ENCODE measurements around the gene ELFN2.
"Not testable (repeated sequence)": the region's sequence is repeated elsewhere in the genome, so short reads cannot be mapped to it uniquely, and the experiment has no call there.

The ELFN2 gene

GRCh38 chr22:37335806-37336199 lies 91.5 kb downstream of the ELFN2 start:
- DNase-seq (ENCODE audit: low read depth), result no peak

GRCh38 chr22:37334859-37335805 lies 92.1 kb downstream of the ELFN2 start:
- DNase-seq (ENCODE audit: low read depth), result no peak

GRCh38 chr22:37334461-37334858 lies 92.8 kb downstream of the ELFN2 start:
- DNase-seq (ENCODE audit: low read depth), result no peak

GRCh38 chr22:37333724-37334460 lies 93.4 kb downstream of the ELFN2 start:
- no peak for DNase-seq (ENCODE audit: low read depth)

GRCh38 chr22:37331856-37332536 lies 95.3 kb downstream of the ELFN2 start:
- no peak for DNase-seq (ENCODE audit: low read depth)

GRCh38 chr22:37331034-37331428 lies 96.2 kb downstream of the ELFN2 start:
- peak; percentile 70 for DNase-seq (ENCODE audit: low read depth)

GRCh38 chr22:37330200-37331033 lies 96.9 kb downstream of the ELFN2 start:
- DNase-seq (ENCODE audit: low read depth), result peak; percentile 96

GRCh38 chr22:37329238-37330140 lies 97.8 kb downstream of the ELFN2 start:
- peak; percentile 68 for DNase-seq (ENCODE audit: low read depth)

- not testable (repeated sequence) for DNase-seq (ENCODE audit: low read depth)
Measured at GRCh38 chr22:37328538-37329237, 98.6 kb downstream of the ELFN2 start.

- peak; percentile 90 for DNase-seq (ENCODE audit: low read depth)
Measured at GRCh38 chr22:37328017-37328416, 99.3 kb downstream of the ELFN2 start.

- DNase-seq (ENCODE audit: low read depth), result no peak
Measured at GRCh38 chr22:37326726-37327125, 100.6 kb downstream of the ELFN2 start.

GRCh38 chr22:37325039-37325395 lies 102.3 kb downstream of the ELFN2 start:
- no peak for DNase-seq (ENCODE audit: low read depth)

- no peak for DNase-seq (ENCODE audit: low read depth)
Measured at GRCh38 chr22:37324340-37325038, 102.8 kb downstream of the ELFN2 start.

GRCh38 chr22:37320726-37321677 lies 106.3 kb downstream of the ELFN2 start:
- DNase-seq (ENCODE audit: low read depth), result peak; percentile 53

GRCh38 chr22:37319469-37319868 lies 107.8 kb downstream of the ELFN2 start:
- DNase-seq (ENCODE audit: low read depth), result no peak

- no peak for DNase-seq (ENCODE audit: low read depth)
Measured at GRCh38 chr22:37318364-37319109, 108.7 kb downstream of the ELFN2 start.
